H1 (cell line): ENCODE measurements around the gene RNF128. TPM values are rescaled to one million over a fixed set of nuclear protein-coding genes. Genes with fewer than 3 reads are reported as not detected.

Source experiments
- CHD1 ChIP-seq: IDR thresholded peaks from 2 replicates; pipeline ENCODE4 v1.6.1; 2012; ENCODE audit warnings: low read depth, low read length, improper control_type of control experiment
- CHD7 ChIP-seq: fragments of 300-600 bp; sonication (generic); IDR thresholded peaks from 2 replicates; pipeline ENCODE4 v1.7.1; 2012; ENCODE audit warnings: low read length, moderate library complexity, mild to moderate bottlenecking, inconsistent platforms; ENCODE audit not compliant: insufficient replicate concordance
- EGR1 ChIP-seq: IDR thresholded peaks from 2 replicates; pipeline ENCODE4 v1.6.1; 2011; ENCODE audit warnings: low read depth, low read length, borderline replicate concordance
- EP300 ChIP-seq, 2 experiments: IDR thresholded peaks; 1 replicate in 1 of 2; 2 replicates in 1 of 2; pipeline ENCODE4 v1.6.1; 2011 to 2012; ENCODE audit warnings: low read depth in 2 of 2, low read length in 2 of 2, mild to moderate bottlenecking in 2 of 2, borderline replicate concordance in 1 of 2, inconsistent platforms in 1 of 2, moderate library complexity in 1 of 2
- RBBP5 ChIP-seq: IDR thresholded peaks from 2 replicates; pipeline ENCODE4 v1.7.1; 2012; ENCODE audit warnings: low read depth, mild to moderate bottlenecking, inconsistent platforms, low read length, moderate library complexity, borderline replicate concordance
- SRF ChIP-seq: IDR thresholded peaks from 2 replicates; pipeline ENCODE4 v1.6.1; 2011; ENCODE audit warnings: mild to moderate bottlenecking, low read depth, low read length, moderate library complexity
- ZNF274 ChIP-seq: IDR thresholded peaks from 2 replicates; pipeline ENCODE4 v1.7.0; 2012; ENCODE audit warnings: low read length, borderline replicate concordance; ENCODE audit errors: extremely low read depth
- polyA plus RNA-seq, 7 experiments: library from polyadenylated mRNA; depleted of rRNA in 3 of 7; stranded (reverse) in 5 of 7; unstranded in 2 of 7; fragments of >200 nt in 5 of 7; fragments of 200-250 nt in 2 of 7; gene quantifications; 1 replicate in 5 of 7; 2 replicates in 1 of 7; 4 replicates in 1 of 7; pipeline versions ENCODE4 v1.2.1 to v1.2.3, GENCODE V29; 2011 to 2013; ENCODE audit warnings: missing spikeins in 2 of 7, mixed read lengths in 2 of 7
- total RNA-seq: library from RNA; stranded (reverse); fragmentation: NEBNext Ultra II Directional; extraction: Animal tissue kit (Norgen Biotek cat#: 25700); gene quantifications from 2 replicates; pipeline ENCODE4 v1.2.1, GENCODE V29; 2021

The RNF128 gene
- total and polyA plus RNA-seq, 2 of the 8 experiments (the other 6 are each of a cell fraction or from before 2014, with no cell fraction given): 0.74 to 2.0 TPM

GRCh38 chrX:106802063-106802387 lies 75.5 kb downstream of the RNF128 start (continued):
- TF ChIP-seq CHD7 (no peak), EP300 (IDR thresholded peaks at IDR 0.05; ENCODE audit: borderline replicate concordance in 1 of 2, low read depth in 2 of 2, low read length in 2 of 2) (no peak), CHD1 (no peak), RBBP5 (no peak), SRF (no peak), ZNF274 (no peak), EGR1 (no peak)
